Vagina (tissue), 2 donors: ENCODE data around the gene ANKRD28.

Source experiments
- POLR2A ChIP-seq, 2 donors: fragments of 450-650 bp; IDR thresholded peaks; one replicate each; pipeline ENCODE4 v1.6.1; 2017; ENCODE audit warnings: antibody characterized with exemption in 2 of 2, mild to moderate bottlenecking in 2 of 2, moderate library complexity in 2 of 2
- POLR2AphosphoS5 ChIP-seq, 2 donors: sonication (generic); formaldehyde crosslinking; IDR thresholded peaks; one replicate each; pipeline ENCODE4 v1.9.0; 2017; ENCODE audit warnings: antibody characterized with exemption in 2 of 2, mild to moderate bottlenecking in 2 of 2, low read depth in 1 of 2; ENCODE audit not compliant: insufficient read depth in 1 of 2
- TF ChIP-seq, protein P1 (sequence below), 3 experiments: fragments of 450-650 bp in 2 of 3; fragments of 200-600 bp in 1 of 3; sonication (generic) in 1 of 3; IDR thresholded peaks; one replicate each; pipeline ENCODE4 v1.5.1; 2017 to 2019; ENCODE audit warnings: antibody characterized with exemption in 3 of 3, mild to moderate bottlenecking in 2 of 3, moderate library complexity in 2 of 3

GRCh38 chr3:15755780-15756179 is 42.0 kb downstream of the ANKRD28 start:
- TF ChIP-seq POLR2A (IDR thresholded peaks at IDR 0.05), result no peak
- TF ChIP-seq, protein P1, sequence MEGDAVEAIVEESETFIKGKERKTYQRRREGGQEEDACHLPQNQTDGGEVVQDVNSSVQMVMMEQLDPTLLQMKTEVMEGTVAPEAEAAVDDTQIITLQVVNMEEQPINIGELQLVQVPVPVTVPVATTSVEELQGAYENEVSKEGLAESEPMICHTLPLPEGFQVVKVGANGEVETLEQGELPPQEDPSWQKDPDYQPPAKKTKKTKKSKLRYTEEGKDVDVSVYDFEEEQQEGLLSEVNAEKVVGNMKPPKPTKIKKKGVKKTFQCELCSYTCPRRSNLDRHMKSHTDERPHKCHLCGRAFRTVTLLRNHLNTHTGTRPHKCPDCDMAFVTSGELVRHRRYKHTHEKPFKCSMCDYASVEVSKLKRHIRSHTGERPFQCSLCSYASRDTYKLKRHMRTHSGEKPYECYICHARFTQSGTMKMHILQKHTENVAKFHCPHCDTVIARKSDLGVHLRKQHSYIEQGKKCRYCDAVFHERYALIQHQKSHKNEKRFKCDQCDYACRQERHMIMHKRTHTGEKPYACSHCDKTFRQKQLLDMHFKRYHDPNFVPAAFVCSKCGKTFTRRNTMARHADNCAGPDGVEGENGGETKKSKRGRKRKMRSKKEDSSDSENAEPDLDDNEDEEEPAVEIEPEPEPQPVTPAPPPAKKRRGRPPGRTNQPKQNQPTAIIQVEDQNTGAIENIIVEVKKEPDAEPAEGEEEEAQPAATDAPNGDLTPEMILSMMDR (IDR thresholded peaks at IDR 0.05), result no peak
- TF ChIP-seq POLR2AphosphoS5 (IDR thresholded peaks at IDR 0.05; ENCODE audit: insufficient read depth in 1 of 2, low read depth in 1 of 2), result no peak
